ENCODE data around the gene TBXAS1. TPM values are rescaled to one million over a fixed set of nuclear protein-coding genes. Genes with fewer than 3 reads are reported as not detected.

Gene TBXAS1
- polyA plus RNA-seq, 2 of the 4 experiments (the other 2 are of a cell fraction) = 8.8 to 11.6 TPM

- DNase-seq (ENCODE audit: low read depth in 1 of 2, low spot score in 1 of 2) = no peak
- Histone ChIP-seq H3K4me3 (no peak overlapping the region), H3K4me1 (peaks cover 15% of the 10 kb centered on the region), H3K27ac (no peak overlapping the region; a peak in 1 of 6 replicates), H3K9me3 (no peaks in the 10 kb centered on the region), H3K4me2 (no peak overlapping the region)
- no peak for FAIRE-seq
- TF ChIP-seq NFE2L2 (conservative IDR thresholded peaks at IDR 0.05; ENCODE audit: low read length) = no peak
- no peak for TF ChIP-seq JUN (IDR thresholded peaks at IDR 0.05)
- no peak for TF ChIP-seq NPAS2 (CRISPR knock-in tag; IDR thresholded peaks at IDR 0.05; ENCODE audit: borderline replicate concordance)
- TF ChIP-seq, protein P1, sequence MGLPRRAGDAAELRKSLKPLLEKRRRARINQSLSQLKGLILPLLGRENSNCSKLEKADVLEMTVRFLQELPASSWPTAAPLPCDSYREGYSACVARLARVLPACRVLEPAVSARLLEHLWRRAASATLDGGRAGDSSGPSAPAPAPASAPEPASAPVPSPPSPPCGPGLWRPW (IDR thresholded peaks at IDR 0.05) = no peak
- TF ChIP-seq TP53 (CRISPR knock-in tag; IDR thresholded peaks at IDR 0.05) = no peak
- TF ChIP-seq RNF2 (IDR thresholded peaks at IDR 0.05; ENCODE audit: borderline replicate concordance, low read depth) = no peak
- TF ChIP-seq POLR2A (IDR thresholded peaks at IDR 0.05; ENCODE audit: low read length) = no peak
- no peak for TF ChIP-seq CBX8 (IDR thresholded peaks at IDR 0.05)
- no peak for TF ChIP-seq EHF (CRISPR knock-in tag; IDR thresholded peaks at IDR 0.05)
- CTCF ChIA-PET = interaction anchor here (0.8 to 1.6 kb wide), 3 partner anchors 17 to 291 kb away, joined by 3 to 4 read pairs (median 3); no protein-coding TSS in a partner anchor
- POLR2A ChIA-PET = no interaction called here
- ATAC-seq = no peak
Measured at GRCh38 chr7:140034421-140034820, 205.4 kb downstream of the TBXAS1 start.

- FAIRE-seq (no peak), DNase-seq (ENCODE audit: low read depth in 1 of 2, low spot score in 1 of 2) (peak in 1 of 2 experiments; percentile 9), ATAC-seq (peak; percentile 63 to 75; a peak in 4 of 6 replicates)
- Histone ChIP-seq H3K4me1 (peaks cover 15% of the 10 kb centered on the region), H3K4me2 (peak overlapping the region; percentile 34; the same call in 2 of the 3 replicates), H3K9me3 (no peaks in the 10 kb centered on the region), H3K27ac (peak overlapping the region in 1 of 2 experiments; percentile 64; a peak in 2 of 6 replicates), H3K4me3 (no peak overlapping the region)
- ChIA-PET POLR2A (interaction anchor here (0.6 kb wide), 1 partner anchor 238 kb away, joined by 4 read pairs; no protein-coding TSS in a partner anchor), CTCF (interaction anchor here (0.8 kb wide), 1 partner anchor 291 kb away, joined by 3 read pairs; no protein-coding TSS in a partner anchor)
- WGBS (ENCODE audit: missing lambda C conversion rate) = 44% methylated on average over 6 of the region's 7 CpGs
- TF ChIP-seq ZFP36 (IDR thresholded peaks at IDR 0.05; ENCODE audit: borderline replicate concordance, partially characterized antibody) (no peak), HOXB13 (CRISPR knock-in tag; IDR thresholded peaks at IDR 0.05; ENCODE audit: low read depth) (no peak), FOSL2 (IDR thresholded peaks at IDR 0.05) (0 out of 2 replicates have a peak, but pooled peaks have one; percentile 28), FOSL2 (CRISPR knock-in tag; IDR thresholded peaks at IDR 0.05) (no peak), ZNF302 (CRISPR knock-in tag; IDR thresholded peaks at IDR 0.05) (no peak)
Measured at GRCh38 chr7:140035400-140036223, 206.5 kb downstream of the TBXAS1 start.

GRCh38 chr7:140036224-140036962, 207.3 kb downstream of the TBXAS1 start:
- H3K9me3 ChIP-seq = no peaks in the 10 kb centered on the region
- H3K4me1 ChIP-seq = peaks cover 15% of the 10 kb centered on the region
- H3K4me3 ChIP-seq = no peak overlapping the region
- peak overlapping the region in 1 of 2 experiments; percentile 64; a peak in 2 of 6 replicates for H3K27ac ChIP-seq
- 90% methylated on average over 11 of the region's 11 CpGs for WGBS (ENCODE audit: missing lambda C conversion rate)
- no peak for DNase-seq (ENCODE audit: low read depth in 1 of 2, low spot score in 1 of 2)
- POLR2A ChIA-PET = no interaction called here
- FAIRE-seq = no peak
- no peak; a peak in 1 of 6 replicates for ATAC-seq
- CTCF ChIA-PET = no interaction called here
- H3K4me2 ChIP-seq = no peak overlapping the region
- TF ChIP-seq, protein P2, sequence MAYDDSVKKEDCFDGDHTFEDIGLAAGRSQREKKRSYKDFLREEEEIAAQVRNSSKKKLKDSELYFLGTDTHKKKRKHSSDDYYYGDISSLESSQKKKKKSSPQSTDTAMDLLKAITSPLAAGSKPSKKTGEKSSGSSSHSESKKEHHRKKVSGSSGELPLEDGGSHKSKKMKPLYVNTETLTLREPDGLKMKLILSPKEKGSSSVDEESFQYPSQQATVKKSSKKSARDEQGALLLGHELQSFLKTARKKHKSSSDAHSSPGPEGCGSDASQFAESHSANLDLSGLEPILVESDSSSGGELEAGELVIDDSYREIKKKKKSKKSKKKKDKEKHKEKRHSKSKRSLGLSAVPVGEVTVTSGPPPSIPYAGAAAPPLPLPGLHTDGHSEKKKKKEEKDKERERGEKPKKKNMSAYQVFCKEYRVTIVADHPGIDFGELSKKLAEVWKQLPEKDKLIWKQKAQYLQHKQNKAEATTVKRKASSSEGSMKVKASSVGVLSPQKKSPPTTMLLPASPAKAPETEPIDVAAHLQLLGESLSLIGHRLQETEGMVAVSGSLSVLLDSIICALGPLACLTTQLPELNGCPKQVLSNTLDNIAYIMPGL (CRISPR knock-in tag; IDR thresholded peaks at IDR 0.05; ENCODE audit: borderline replicate concordance) = no peak
- TF ChIP-seq REST (IDR thresholded peaks at IDR 0.05) (no peak), SMC3 (IDR thresholded peaks at IDR 0.05) (no peak), CHD4 (IDR thresholded peaks at IDR 0.05; ENCODE audit: borderline replicate concordance) (no peak), CHD2 (IDR thresholded peaks at IDR 0.05; ENCODE audit: low read length, partially characterized antibody) (no peak), MAZ (IDR thresholded peaks at IDR 0.05; ENCODE audit: borderline replicate concordance, low read depth, low read length) (no peak), ZNF302 (CRISPR knock-in tag; IDR thresholded peaks at IDR 0.05) (no peak), CTCF (IDR thresholded peaks at IDR 0.05) (no peak), KDM5A (IDR thresholded peaks at IDR 0.05) (no peak)
- TF ChIP-seq, protein P3, sequence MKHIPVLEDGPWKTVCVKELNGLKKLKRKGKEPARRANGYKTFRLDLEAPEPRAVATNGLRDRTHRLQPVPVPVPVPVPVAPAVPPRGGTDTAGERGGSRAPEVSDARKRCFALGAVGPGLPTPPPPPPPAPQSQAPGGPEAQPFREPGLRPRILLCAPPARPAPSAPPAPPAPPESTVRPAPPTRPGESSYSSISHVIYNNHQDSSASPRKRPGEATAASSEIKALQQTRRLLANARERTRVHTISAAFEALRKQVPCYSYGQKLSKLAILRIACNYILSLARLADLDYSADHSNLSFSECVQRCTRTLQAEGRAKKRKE (CRISPR knock-in tag; IDR thresholded peaks at IDR 0.05; ENCODE audit: low read depth) = no peak
